ENCODE results near the gene SPTAN1.

Gene SPTAN1

GRCh38 chr9:128526720-128527119 is 25.7 kb upstream of the SPTAN1 start:
- no peak for ATAC-seq
- TF ChIP-seq RARB (CRISPR knock-in tag; IDR thresholded peaks at IDR 0.05) (no peak), TSHZ2 (CRISPR knock-in tag; IDR thresholded peaks at IDR 0.05) (no peak), TOX (CRISPR knock-in tag; IDR thresholded peaks at IDR 0.05; ENCODE audit: borderline replicate concordance) (no peak), CREB5 (CRISPR knock-in tag; IDR thresholded peaks at IDR 0.05; ENCODE audit: low read depth) (no peak), ZNF70 (CRISPR knock-in tag; IDR thresholded peaks at IDR 0.05) (no peak)

- no peak for ATAC-seq
- TF ChIP-seq OSR1 (CRISPR knock-in tag; IDR thresholded peaks at IDR 0.05) (no peak), ARNTL (CRISPR knock-in tag; IDR thresholded peaks at IDR 0.05; ENCODE audit: borderline replicate concordance, low read depth) (no peak), TSHZ2 (CRISPR knock-in tag; IDR thresholded peaks at IDR 0.05) (no peak), ISL1 (CRISPR knock-in tag; IDR thresholded peaks at IDR 0.05) (no peak), POU6F1 (CRISPR knock-in tag; IDR thresholded peaks at IDR 0.05; ENCODE audit: borderline replicate concordance, low read depth) (no peak), SNAI2 (CRISPR knock-in tag; IDR thresholded peaks at IDR 0.05) (no peak), TCF4 (CRISPR knock-in tag; IDR thresholded peaks at IDR 0.05; ENCODE audit: borderline replicate concordance) (no peak), GLIS3 (CRISPR knock-in tag; IDR thresholded peaks at IDR 0.05) (no peak), CSDC2 (CRISPR knock-in tag; IDR thresholded peaks at IDR 0.05) (no peak), CREB5 (CRISPR knock-in tag; IDR thresholded peaks at IDR 0.05; ENCODE audit: low read depth) (no peak), ZFP30 (CRISPR knock-in tag; IDR thresholded peaks at IDR 0.05) (no peak), PPARA (CRISPR knock-in tag; IDR thresholded peaks at IDR 0.05; ENCODE audit: borderline replicate concordance) (no peak), ZNF8 (CRISPR knock-in tag; IDR thresholded peaks at IDR 0.05) (no peak), RARB (CRISPR knock-in tag; IDR thresholded peaks at IDR 0.05) (no peak), ZFP3 (CRISPR knock-in tag; IDR thresholded peaks at IDR 0.05) (no peak), TOX (CRISPR knock-in tag; IDR thresholded peaks at IDR 0.05; ENCODE audit: borderline replicate concordance) (no peak), ZNF70 (CRISPR knock-in tag; IDR thresholded peaks at IDR 0.05) (no peak), PATZ1 (CRISPR knock-in tag; IDR thresholded peaks at IDR 0.05; ENCODE audit: borderline replicate concordance) (no peak)
Measured at GRCh38 chr9:128528445-128529160, 23.8 kb upstream of the SPTAN1 start.

All from SK-N-SH treated with all-trans-retinoic acid at 6 μM for 48 hours (cell line).